Measurements from ENCODE around the gene CD96.

The CD96 gene

GRCh38 chr3:111618945-111619344, 76.9 kb downstream of the CD96 start:
- TF ChIP-seq RAD21 (IDR thresholded peaks at IDR 0.05; ENCODE audit: low read depth) = no peak
- no peak for TF ChIP-seq CEBPB (IDR thresholded peaks at IDR 0.05)
- TF ChIP-seq TAF1 (IDR thresholded peaks at IDR 0.05; ENCODE audit: low read depth) = no peak
- TF ChIP-seq USF1 (IDR thresholded peaks at IDR 0.05) = no peak
- no peak for TF ChIP-seq EP300 (IDR thresholded peaks at IDR 0.05; ENCODE audit: borderline replicate concordance)
- TF ChIP-seq EGR1 (IDR thresholded peaks at IDR 0.05) = no peak
- TF ChIP-seq TCF12 (IDR thresholded peaks at IDR 0.05; ENCODE audit: low read depth) = no peak

GRCh38 chr3:111619833-111620232, 77.8 kb downstream of the CD96 start:
- no peak for TF ChIP-seq CEBPB (IDR thresholded peaks at IDR 0.05)
- no peak for TF ChIP-seq EGR1 (IDR thresholded peaks at IDR 0.05)

GRCh38 chr3:111621535-111621934, 79.5 kb downstream of the CD96 start:
- no peak for TF ChIP-seq REST (IDR thresholded peaks at IDR 0.05; ENCODE audit: low read depth)
- TF ChIP-seq RAD21 (IDR thresholded peaks at IDR 0.05; ENCODE audit: low read depth) = peak; percentile 52

- TF ChIP-seq CEBPB (IDR thresholded peaks at IDR 0.05) (no peak), TEAD4 (IDR thresholded peaks at IDR 0.05) (no peak), RAD21 (IDR thresholded peaks at IDR 0.05; ENCODE audit: low read depth) (no peak), YY1 (IDR thresholded peaks at IDR 0.05; ENCODE audit: low read depth) (no peak), REST (IDR thresholded peaks at IDR 0.05; ENCODE audit: low read depth) (no peak), NFIC (IDR thresholded peaks at IDR 0.05) (no peak), CREB1 (IDR thresholded peaks at IDR 0.05; ENCODE audit: low read depth) (no peak), MAX (IDR thresholded peaks at IDR 0.05) (no peak), FOXM1 (IDR thresholded peaks at IDR 0.05; ENCODE audit: borderline replicate concordance, low read depth) (no peak), USF1 (IDR thresholded peaks at IDR 0.05) (no peak)
Measured at GRCh38 chr3:111627092-111627491, 85.1 kb downstream of the CD96 start.

- no peak for TF ChIP-seq EP300 (IDR thresholded peaks at IDR 0.05; ENCODE audit: borderline replicate concordance)
- TF ChIP-seq REST (IDR thresholded peaks at IDR 0.05; ENCODE audit: low read depth) = no peak
Measured at GRCh38 chr3:111635403-111635802, 93.4 kb downstream of the CD96 start.

GRCh38 chr3:111636366-111636885, 94.4 kb downstream of the CD96 start:
- no peak for TF ChIP-seq TCF12 (IDR thresholded peaks at IDR 0.05; ENCODE audit: low read depth)
- no peak for TF ChIP-seq MAX (IDR thresholded peaks at IDR 0.05)
- no peak for TF ChIP-seq TEAD4 (IDR thresholded peaks at IDR 0.05)
- no peak for TF ChIP-seq EGR1 (IDR thresholded peaks at IDR 0.05)
- no peak for TF ChIP-seq NFIC (IDR thresholded peaks at IDR 0.05)
- TF ChIP-seq USF1 (IDR thresholded peaks at IDR 0.05) = no peak
- no peak for TF ChIP-seq YY1 (IDR thresholded peaks at IDR 0.05; ENCODE audit: low read depth)
